GF-D8 (cell line): ENCODE results near the gene ETV7.
A peak's percentile ranks its signal among the peaks of the same experiment; 100 is the strongest.
"Not testable (repeated sequence)": the region's sequence is repeated elsewhere in the genome, so short reads cannot be mapped to it uniquely, and the experiment has no call there.

Experiments used
- DNase-seq: peaks from one replicate; lab custom pipeline; 2025; lab: John Stamatoyannopoulos, UW

ETV7 gene

GRCh38 chr6:36387440-36388303, at the start of gene ETV7:
TSS of gene ETV7 (minus strand) at chr6:36387669. CDS start at chr6:36387541, 128 bp downstream.
- no peak for DNase-seq

GRCh38 chr6:36436466-36436865, 49.0 kb upstream of the ETV7 start:
- DNase-seq = no peak

- DNase-seq = no peak
Observed at GRCh38 chr6:36432151-36432671, 44.7 kb upstream of the ETV7 start.

- no peak for DNase-seq
Observed at GRCh38 chr6:36431197-36431596, 43.7 kb upstream of the ETV7 start.

GRCh38 chr6:36430351-36430750, 42.9 kb upstream of the ETV7 start:
- no peak for DNase-seq

GRCh38 chr6:36428911-36429310, 41.4 kb upstream of the ETV7 start:
- no peak for DNase-seq

- no peak for DNase-seq
Observed at GRCh38 chr6:36426622-36427021, 39.2 kb upstream of the ETV7 start.

- peak; percentile 87 for DNase-seq
Observed at GRCh38 chr6:36423101-36423824, 35.8 kb upstream of the ETV7 start.

GRCh38 chr6:36422714-36423100, 35.2 kb upstream of the ETV7 start:
- no peak for DNase-seq

- DNase-seq = no peak
Observed at GRCh38 chr6:36419310-36419709, 31.8 kb upstream of the ETV7 start.

GRCh38 chr6:36418558-36418957, 31.1 kb upstream of the ETV7 start:
- DNase-seq = no peak

- no peak for DNase-seq
Observed at GRCh38 chr6:36414481-36414880, 27.0 kb upstream of the ETV7 start.

- no peak for DNase-seq
Observed at GRCh38 chr6:36413489-36414480, 26.3 kb upstream of the ETV7 start.

GRCh38 chr6:36409718-36410117, 22.2 kb upstream of the ETV7 start:
- not testable (repeated sequence) for DNase-seq

- no peak for DNase-seq
Observed at GRCh38 chr6:36404164-36404563, 16.7 kb upstream of the ETV7 start.

GRCh38 chr6:36402481-36402880, 15.0 kb upstream of the ETV7 start:
- no peak for DNase-seq

- DNase-seq = no peak
Observed at GRCh38 chr6:36399970-36400369, 12.5 kb upstream of the ETV7 start.

GRCh38 chr6:36392621-36393020, 5.2 kb upstream of the ETV7 start:
- DNase-seq = no peak

- DNase-seq = no peak
Observed at GRCh38 chr6:36389353-36389752, 1.9 kb upstream of the ETV7 start.

GRCh38 chr6:36386495-36387439, 702 bp downstream of the ETV7 start:
- DNase-seq = no peak

- DNase-seq = no peak
Observed at GRCh38 chr6:36384095-36384494, 3.4 kb downstream of the ETV7 start.
